DMS79 (cell line): ENCODE results near the gene GOLGA6L2.
"Not testable (repeated sequence)": the region's sequence is repeated elsewhere in the genome, so short reads cannot be mapped to it uniquely, and the experiment has no call there.

Experiments
- DNase-seq: peaks from one replicate; lab custom pipeline; 2025; lab: John Stamatoyannopoulos, UW

GOLGA6L2 gene

GRCh38 chr15:23424111-23424904 lies 22.7 kb downstream of the GOLGA6L2 start:
- no peak for DNase-seq

GRCh38 chr15:23422946-23423708 lies 23.9 kb downstream of the GOLGA6L2 start:
- no peak for DNase-seq

- DNase-seq: no peak
Measured at GRCh38 chr15:23422099-23422945, 24.7 kb downstream of the GOLGA6L2 start.

GRCh38 chr15:23420806-23421575 lies 26.1 kb downstream of the GOLGA6L2 start:
- DNase-seq: no peak

DNA sequence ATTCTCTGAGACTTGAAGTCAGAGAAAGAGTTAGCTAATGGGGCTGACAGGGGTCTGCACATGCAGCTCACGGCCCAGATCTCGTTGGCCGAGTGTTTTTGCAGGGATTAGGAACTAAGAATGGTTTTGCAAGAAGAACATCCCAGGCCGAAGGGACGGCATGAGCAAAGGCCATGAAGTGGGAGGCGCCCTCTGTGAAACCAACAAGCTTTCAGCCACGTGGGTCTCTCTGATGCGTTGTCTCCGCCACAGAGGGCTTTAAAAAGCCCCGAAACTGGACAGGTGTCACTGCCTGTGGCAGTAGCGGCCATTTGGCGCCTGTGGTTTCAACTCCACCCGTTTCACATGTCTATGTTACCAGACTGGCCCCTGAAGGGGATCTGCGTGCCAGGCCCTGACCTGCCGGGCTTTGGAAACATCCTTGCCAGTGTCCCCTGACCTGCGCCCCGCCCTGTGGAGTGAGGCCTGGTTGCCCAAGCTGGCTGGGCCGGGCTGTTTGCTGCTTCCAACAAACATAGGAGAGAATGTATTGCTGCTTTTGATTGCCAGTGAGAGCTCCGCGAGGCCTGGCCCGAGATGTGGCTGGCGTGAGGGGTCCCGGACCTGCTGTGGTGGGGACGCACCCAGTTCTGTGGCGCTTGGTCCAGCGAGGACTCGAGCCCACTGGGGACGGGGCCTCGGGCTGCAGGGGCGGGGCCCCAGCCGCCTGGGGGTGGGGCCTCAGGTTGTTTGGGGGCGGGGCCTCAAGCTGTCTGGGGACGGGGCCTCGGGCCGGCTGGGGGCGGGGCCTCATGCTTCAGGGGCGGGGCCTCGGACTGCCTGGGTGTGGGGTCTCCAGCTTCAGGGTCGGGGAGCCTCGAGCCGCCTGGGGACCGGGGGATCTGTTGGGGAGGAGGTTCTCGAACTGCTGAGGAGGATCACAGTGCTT lies 30.4 kb downstream of the GOLGA6L2 start:
- no peak for DNase-seq

DNA sequence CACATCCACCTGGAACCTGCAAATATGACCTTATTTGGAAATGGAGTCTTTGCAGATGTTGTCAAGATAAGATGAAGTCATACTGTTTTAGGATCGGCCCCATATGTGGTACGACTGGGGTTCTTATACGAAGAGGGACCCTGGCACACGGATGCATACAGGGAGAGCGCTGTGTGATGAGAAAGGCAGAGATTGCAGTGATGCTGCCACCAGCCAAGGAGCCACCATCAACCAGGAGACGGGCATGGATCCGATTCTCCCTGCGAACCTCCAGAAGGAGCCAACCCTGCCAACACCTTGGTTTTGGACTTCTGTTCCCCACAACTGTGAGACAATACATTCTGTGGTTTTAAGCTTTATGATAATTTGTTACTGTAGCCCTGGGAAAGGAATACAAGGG lies 31.2 kb downstream of the GOLGA6L2 start:
- not testable (repeated sequence) for DNase-seq

DNA sequence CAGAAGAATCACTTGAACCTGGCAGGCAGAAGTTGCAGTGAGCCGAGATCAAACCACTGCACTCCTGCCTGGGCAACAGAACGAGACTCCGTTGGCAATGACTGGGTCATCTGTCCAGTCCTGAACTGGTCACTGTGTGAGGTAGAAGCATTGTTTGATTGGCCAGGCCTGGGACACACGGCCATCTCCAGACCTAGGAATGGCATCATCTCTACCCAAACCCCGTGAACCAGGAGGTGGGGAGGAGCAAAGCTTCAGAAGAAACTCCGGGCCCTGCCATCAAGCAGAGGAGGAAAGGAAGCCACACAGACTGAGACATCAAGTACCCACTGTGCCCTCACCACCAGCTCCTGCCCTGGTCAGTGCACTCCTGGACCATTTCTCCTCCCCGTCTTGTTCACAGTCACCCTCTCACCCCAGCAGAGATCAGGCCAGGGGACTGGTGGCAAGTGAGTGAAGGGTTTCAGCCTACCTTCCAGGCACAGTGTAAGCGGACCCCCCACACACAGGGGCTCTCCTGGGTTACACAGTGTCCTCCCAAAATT lies 31.6 kb downstream of the GOLGA6L2 start:
- no peak for DNase-seq

GRCh38 chr15:23412881-23413600 lies 34.0 kb downstream of the GOLGA6L2 start:
- DNase-seq: not testable (repeated sequence)

GRCh38 chr15:23411841-23412240 lies 35.2 kb downstream of the GOLGA6L2 start:
- no peak for DNase-seq

DNA sequence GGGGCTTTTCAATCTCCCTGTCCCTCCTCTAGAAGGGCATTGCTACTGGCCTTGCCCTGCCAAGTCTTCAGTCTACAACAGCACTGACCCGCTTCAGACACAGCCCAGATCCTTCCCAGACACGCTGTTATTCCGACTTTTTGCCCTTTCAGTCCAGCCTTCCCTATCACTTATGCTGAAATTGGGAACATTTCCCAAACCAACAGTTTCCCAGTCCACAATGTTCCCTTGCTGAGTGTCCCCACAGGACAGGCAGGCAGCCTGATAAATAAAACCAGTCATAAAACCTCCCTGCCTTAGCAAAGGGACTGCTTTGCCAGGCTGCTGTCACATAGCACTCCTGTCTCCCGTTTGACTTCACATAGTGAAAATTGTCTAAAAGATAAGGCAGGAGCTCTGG lies 43.5 kb downstream of the GOLGA6L2 start:
- no peak for DNase-seq

GRCh38 chr15:23402544-23402943 lies 44.5 kb downstream of the GOLGA6L2 start:
- DNase-seq: no peak

DNA sequence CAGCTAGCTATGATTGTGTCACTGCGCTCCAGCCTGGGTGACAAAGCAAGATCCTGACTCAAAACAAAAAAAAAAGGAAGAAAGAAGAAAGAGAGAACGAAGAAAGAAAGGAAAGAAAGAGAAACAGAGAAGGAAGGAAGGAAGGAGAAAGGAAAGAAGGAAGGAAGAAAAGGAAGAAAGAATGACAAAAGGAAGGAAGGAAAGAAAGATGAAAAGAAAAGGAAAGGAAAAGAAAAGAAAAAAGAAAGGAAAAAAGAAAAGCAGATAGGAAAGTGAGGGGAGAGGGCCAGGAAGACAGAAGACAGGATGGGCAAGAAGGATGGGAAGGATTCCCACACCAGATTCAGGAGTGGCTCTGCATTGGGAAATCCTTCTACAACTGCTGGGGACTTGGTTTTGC lies 44.9 kb downstream of the GOLGA6L2 start:
- no peak for DNase-seq

DNA sequence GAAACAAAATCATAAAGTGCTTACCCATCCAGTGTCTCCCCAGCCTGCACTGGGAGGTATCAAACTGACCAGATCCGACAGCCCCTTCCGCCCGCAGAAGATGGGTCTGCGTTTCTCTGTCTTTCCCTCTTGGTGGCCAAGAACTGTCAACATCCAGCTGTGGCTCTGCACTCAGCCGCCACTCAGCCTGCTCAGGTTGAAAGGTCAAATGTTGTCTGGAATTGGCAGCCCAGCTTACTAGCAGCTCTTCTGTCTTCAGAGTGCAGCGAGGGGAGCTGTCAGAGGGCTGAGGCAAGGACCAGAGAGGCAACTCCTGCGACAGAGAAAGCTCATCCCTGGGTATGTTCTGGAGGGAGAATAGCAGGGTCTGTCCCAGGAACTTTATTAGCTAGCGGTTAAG lies 45.4 kb downstream of the GOLGA6L2 start:
- no peak for DNase-seq

DNA sequence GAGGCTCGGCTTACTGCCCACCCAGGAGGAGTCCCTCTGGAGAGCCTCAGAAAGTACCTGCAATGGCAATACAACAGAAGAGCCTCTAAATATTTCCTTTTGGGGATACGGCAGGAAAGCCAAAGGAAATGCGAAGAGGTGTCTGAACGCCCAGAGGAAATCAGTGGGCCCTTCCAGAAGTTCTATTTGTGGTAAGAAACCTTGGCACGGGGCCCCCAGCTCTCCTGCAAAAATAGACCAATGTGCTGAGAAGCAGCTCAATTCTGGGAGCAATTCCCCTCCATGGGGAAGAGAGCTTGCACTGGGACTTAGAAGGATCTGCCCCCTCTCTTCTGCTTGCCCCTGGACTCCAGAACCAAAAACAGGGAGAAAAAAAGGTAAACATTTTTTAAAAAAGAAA lies 47.8 kb downstream of the GOLGA6L2 start:
- DNase-seq: not testable (repeated sequence)

DNA sequence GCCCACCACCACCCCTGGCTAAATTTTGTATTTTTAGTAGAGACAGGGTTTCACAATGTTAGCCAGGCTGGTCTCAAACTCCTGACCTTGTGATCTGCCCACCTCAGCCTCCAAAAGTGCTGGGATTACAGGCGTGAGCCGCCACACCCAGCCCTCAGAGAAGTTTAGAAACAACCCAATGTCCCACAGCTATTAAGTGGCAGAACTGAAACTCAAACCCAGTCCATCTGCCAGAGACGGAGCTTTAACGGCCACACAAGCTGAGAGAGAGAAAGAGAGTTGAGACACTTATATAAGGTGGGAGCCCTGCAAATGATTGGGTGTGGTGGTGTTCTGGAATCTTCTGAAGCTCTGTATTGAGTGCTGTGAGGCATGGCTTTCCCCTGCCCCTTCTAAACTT lies 48.7 kb downstream of the GOLGA6L2 start:
- not testable (repeated sequence) for DNase-seq

- DNase-seq: no peak
Measured at GRCh38 chr15:23397779-23398178, 49.3 kb downstream of the GOLGA6L2 start.

DNA sequence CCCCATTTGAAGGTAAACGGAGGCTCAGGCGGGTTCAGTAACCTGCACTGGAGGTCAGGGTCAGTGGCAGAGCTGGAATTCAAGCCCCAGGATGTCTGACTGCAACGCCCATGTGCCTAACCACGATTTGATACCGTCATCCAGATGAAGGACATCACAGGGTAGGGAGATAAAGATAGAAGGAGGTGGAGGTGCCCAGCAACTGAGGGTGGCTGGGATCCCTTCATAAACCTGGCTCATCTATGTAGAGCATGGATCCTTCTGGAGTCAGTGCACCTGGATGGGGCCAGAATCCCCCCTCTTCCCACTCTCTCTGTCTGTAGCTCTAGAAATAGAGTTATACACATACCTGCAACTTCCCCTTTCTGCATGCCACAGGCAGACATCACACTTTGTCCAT lies 51.2 kb downstream of the GOLGA6L2 start:
- no peak for DNase-seq

DNA sequence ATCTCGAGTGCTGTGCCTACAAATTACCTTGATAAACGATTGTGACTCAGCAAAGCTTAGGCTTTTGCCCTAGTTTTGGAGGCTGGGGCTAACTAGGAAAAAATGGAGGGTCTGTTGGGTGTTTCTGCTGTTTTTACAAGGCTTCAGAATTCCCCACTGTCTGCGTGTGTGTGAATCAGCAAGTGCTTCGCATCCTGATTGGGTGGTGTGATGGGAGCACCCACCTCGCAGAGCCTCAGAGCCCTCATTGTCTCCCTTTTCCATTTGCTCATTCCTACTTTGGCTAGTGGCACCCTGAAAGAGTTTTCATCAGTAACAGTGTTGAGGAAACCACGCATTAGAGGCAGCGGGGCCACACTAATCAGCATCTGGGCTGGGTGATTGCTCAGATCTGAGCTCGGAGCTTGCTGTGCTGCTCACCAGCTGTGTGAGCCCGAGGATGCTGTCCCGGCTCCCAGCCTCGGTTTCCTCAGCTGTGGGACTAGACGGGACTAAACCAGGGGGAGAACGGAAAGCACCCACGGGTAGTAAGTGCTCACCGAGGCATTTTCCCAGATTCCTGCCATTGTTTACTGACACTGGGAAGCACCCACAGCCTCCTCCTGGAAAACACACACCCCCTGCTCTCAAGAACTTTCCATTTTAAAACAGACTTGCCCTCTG lies 51.9 kb downstream of the GOLGA6L2 start:
- no peak for DNase-seq
